Epithelial cell of proximal tubule (primary cell): ENCODE measurements around the gene SLC16A2. TPM values are rescaled to one million over a fixed set of nuclear protein-coding genes. Genes with fewer than 3 reads are reported as not detected.

Source experiments
- DNase-seq: peaks from one replicate; pipeline ENCODE4 v3.0.0-alpha.2; 2011; ENCODE audit warnings: low read depth
- H3K4me3 ChIP-seq: 2 replicates; pipeline ENCODE4 v1.5.1; 2011; ENCODE audit warnings: low read depth, mild to moderate bottlenecking, low read length
- total RNA-seq: library from RNA; depleted of rRNA; stranded (reverse); fragments of >200 nt; gene quantifications from 2 replicates; pipeline ENCODE4 v1.2.3, GENCODE V29; 2015
- TF ChIP-seq, protein P1 (sequence below): conservative IDR thresholded peaks from 2 replicates; pipeline ENCODE4 v1.5.1; 2012; ENCODE audit warnings: low read depth, mild to moderate bottlenecking, low read length

The SLC16A2 gene
- total RNA-seq, 1 donor from 2014 or later, result 5.3 TPM

- DNase-seq, result no peak
- no peak overlapping the region for H3K4me3 ChIP-seq
- TF ChIP-seq, protein P1, sequence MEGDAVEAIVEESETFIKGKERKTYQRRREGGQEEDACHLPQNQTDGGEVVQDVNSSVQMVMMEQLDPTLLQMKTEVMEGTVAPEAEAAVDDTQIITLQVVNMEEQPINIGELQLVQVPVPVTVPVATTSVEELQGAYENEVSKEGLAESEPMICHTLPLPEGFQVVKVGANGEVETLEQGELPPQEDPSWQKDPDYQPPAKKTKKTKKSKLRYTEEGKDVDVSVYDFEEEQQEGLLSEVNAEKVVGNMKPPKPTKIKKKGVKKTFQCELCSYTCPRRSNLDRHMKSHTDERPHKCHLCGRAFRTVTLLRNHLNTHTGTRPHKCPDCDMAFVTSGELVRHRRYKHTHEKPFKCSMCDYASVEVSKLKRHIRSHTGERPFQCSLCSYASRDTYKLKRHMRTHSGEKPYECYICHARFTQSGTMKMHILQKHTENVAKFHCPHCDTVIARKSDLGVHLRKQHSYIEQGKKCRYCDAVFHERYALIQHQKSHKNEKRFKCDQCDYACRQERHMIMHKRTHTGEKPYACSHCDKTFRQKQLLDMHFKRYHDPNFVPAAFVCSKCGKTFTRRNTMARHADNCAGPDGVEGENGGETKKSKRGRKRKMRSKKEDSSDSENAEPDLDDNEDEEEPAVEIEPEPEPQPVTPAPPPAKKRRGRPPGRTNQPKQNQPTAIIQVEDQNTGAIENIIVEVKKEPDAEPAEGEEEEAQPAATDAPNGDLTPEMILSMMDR, result no peak
These were observed 77.6 kb downstream of the SLC16A2 start for GRCh38 chrX:74498924-74499323.

DNA sequence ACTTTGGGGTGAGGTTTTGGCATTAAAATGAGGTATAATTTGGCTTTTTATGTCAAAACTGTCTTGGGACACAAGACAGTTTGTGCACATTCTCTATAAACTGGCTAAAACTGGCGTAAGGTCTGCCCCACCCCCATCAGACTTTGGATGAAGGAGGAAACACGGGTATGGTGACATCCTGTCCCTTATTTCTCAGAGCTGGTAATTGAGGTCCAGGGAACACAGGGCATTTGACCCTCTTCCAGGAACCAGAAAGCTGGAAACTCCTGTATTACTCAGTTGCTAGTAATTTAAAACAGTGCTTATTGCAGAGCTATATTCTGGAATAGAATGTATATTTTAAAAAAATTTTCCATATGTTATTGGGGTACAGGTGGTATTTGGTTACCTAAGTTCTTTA lies 78.8 kb downstream of the SLC16A2 start:
- DNase-seq, result no peak
- TF ChIP-seq, protein P1, result no peak
- no peak overlapping the region for H3K4me3 ChIP-seq

GRCh38 chrX:74500555-74500954 lies 79.3 kb downstream of the SLC16A2 start:
- no peak overlapping the region for H3K4me3 ChIP-seq
- DNase-seq, result no peak
- TF ChIP-seq, protein P1, result no peak

DNA sequence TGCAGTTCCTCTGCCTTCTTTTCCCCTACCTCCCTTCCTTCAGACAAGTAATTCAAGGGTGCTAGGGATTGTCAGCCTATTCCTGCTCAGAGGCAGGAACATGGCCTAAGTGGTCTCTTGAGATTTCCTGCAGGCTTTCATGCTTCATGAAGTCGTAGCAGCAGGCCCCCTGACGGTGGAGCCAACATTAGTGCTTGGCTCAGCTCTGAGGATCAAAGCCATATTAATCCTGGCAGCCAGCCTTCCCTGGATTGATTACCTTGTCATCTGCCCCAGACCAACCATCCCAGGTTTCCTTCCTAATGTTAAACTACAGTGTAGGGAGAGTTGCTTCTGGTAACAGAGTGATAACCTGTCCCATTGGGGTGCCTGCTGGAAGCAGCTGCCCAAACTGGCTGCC lies 84.1 kb downstream of the SLC16A2 start:
- DNase-seq, result no peak
- H3K4me3 ChIP-seq, result no peak overlapping the region
- TF ChIP-seq, protein P1, result no peak

DNA sequence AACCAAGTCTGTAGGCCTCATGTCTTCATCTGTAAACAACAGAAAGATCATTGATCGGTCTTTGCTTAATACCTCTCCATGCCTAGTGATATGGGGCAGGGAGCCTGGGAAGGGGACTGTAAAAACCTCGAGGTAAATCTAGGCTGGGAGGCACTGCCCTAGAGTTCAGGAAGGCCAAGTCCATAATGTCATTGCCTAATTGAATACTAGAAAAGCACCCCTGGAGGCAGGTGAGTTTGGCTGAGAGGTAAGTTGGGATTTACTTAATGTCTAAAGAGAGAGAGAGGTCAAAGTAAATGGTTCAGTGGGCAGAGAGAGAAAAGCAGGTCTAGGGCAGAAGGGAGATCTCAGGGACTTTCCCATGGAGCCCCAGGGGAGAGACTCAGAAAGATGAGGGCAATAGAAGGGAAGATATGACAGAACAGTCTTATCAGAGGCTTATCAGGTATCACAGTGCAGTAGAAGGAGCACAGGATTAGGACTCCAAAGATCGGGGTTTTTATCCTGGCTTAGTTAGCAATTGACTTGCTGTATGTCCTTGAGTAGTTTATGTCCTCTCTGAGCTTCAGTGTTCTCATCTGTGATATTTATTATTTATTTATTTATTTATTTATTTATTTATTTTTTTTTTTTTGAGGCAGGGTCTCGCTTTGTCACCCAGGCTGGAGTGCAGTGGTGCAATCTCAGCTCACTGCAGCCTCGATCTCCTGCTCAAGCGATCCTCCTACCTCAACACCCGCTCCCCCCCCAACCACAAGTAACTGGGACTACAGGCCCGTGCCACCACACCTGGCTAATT lies 85.2 kb downstream of the SLC16A2 start:
- TF ChIP-seq, protein P1, result no peak
- H3K4me3 ChIP-seq, result no peak overlapping the region
- no peak for DNase-seq

- H3K4me3 ChIP-seq, result no peak overlapping the region
- no peak for DNase-seq
- TF ChIP-seq, protein P1, result no peak
These were observed 85.9 kb downstream of the SLC16A2 start for GRCh38 chrX:74507191-74507590.

DNA sequence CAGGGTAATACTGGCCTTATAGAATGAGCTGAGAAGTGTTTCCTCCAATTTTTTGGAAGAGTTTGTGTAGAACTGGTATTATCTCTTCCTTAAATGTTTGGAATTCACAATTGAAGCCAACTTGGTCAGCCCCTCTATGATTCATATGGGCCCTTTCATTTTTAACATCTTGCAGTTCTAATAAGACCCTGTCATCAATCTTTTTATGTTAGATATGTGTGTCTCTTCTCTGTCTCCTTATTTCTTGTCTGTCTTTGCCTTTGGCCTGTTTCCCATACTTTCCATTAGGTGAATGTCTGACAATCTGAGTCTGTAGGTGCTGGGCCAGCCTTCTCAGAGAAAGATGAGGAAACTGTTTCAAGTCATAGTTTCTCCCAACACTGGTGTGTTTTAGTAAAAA lies 88.7 kb downstream of the SLC16A2 start:
- TF ChIP-seq, protein P1, result no peak
- no peak for DNase-seq
- no peak overlapping the region for H3K4me3 ChIP-seq
